HG02623 (cell line): ENCODE results near the gene WNT5A.

Source experiments
- ATAC-seq: cut with Tn5 transposase; IDR thresholded peaks from one replicate; pipeline ENCODE4 v1.9.1; 2021; ENCODE audit warnings: moderate library complexity; ENCODE audit not compliant: unreplicated experiment

The WNT5A gene

DNA sequence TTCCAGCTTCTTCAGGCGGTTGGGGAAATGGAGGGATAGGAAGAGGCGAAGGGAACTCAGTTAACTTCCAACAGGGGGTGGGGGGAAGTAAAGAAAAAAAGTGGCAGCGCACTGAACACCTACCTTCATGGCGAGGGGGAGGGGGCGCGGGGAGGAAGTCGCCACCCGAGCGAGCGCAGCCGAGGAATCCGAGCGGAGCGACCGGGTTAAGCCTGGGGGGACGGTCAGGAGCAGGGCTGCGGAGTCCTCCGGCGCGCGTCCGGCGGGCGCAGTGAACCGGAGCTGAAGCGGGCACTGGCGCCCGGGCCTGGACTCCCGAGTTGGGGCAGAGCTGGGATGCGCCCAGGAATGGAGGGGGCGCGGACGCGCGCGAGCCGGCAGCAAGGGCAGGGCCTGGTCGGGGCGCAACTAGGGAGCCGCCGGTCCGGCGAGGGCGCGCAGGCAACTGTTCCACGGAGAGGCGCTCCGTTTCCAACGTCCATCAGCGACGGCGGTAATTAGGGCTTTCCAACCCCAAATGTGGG is at the start of gene WNT5A:
TSS of gene WNT5A (minus strand) at position 450 of the 524 bp plus-strand sequence. CDS start at position 129, 321 bp downstream.
- ATAC-seq = no peak

DNA sequence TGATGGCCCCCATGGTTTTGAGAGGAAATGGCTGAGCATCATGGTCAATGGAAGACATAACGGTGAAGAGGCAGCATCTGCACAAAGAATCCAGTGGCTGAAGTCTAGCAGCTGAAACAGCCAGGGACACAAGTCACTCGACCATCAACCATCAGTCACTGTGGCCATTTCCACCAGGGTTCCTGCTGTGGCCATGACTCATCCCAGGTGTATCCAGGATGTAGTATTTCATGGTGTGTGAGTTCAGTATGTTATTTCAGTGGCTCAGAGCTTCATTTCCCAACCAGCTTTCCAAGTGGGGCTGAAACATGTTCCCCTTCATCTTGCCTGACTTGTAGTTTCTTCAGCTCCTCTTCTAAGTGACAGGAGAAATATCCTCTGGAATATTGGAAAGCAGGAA is 47.8 kb upstream of the WNT5A start:
- ATAC-seq = no peak

DNA sequence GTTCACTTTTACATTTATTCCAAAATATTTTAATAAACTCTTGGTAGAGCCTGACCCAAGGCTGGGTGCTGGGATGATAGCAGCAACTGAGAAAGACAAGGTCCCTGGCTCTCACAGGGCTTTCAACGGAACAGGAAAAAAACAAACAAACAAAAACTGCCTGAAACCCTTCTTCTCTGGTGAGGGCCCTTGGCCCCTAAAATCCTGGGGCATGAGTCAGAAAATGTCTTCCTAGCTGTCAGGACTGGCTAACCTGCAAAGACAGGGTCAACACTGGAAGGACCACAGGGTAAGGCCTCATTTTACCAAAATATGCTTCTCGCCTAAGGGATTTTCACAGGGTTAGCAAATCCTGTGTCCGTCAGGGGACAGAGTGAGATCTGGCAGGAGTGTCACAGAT is 45.7 kb upstream of the WNT5A start:
- ATAC-seq = no peak

DNA sequence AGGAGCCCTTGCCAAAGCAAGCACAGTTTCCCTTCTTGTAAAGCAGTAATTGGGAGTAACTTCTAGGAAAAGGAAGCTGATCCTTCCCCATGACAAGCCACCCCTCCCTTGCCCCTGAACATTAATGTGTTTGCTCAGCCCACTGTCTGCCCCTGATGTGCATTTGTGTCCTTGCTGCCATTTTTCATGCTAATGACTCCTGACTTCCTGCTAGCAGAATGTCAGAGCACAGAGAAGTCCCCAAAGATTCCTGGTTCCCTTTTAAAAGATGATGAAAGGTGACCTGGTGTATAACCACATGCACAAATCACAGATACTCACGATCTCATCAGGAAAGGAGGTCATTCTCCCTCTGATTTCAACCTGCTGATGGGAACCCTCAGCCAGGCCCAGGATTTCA is 44.2 kb upstream of the WNT5A start:
- no peak for ATAC-seq

DNA sequence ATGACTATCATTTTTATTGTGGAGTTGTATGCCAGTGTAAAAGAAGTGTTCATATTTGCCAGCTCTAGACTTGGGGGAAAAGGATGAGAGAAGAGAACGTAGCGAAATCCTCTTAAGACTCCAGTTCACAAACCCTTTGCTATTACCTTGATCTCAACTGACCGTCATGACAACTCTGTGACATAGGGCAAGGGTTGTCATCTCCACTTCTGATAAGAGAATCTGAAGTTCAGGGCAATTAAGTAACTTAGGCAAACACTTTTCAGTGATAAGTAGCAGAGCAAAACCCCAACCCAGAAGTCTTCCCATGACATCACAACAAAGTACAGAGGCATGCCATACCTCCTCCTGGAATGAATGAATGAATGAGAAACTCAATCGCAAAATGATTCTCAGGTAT is 40.3 kb upstream of the WNT5A start:
- no peak for ATAC-seq

DNA sequence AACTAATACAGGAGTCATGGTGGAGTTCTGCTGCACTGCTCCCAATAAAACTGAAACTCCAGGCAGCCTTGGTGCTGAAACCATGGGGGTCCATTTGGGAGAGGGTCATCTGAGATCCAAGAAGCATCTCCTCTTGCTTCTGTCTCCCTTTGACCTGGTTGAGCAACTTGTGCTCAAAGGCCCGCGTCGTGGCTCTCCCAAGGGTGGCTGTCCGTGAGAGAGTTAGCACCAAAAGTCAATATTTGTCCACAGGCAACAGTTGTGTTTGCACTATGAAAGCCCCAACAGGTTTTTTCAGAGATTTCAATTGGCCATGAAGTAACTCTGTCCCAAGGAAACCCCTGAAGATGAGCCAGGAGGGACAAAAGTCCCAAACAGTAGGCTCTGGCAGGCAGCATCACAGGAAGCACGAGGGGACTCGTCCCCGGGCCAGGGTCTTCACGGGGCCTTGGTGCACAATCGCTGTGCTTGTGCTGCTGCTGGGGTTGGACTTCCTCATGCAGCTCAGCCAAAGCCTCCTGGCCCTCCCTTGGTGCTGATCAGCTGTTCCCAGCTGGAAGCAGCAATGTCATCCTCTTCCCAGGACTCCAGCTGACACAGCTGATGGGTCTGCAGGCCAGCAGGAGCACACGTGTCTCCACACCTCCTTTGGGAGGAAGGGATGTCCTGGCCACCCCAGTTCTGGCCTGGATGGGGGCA is 39.4 kb upstream of the WNT5A start:
- ATAC-seq = no peak

DNA sequence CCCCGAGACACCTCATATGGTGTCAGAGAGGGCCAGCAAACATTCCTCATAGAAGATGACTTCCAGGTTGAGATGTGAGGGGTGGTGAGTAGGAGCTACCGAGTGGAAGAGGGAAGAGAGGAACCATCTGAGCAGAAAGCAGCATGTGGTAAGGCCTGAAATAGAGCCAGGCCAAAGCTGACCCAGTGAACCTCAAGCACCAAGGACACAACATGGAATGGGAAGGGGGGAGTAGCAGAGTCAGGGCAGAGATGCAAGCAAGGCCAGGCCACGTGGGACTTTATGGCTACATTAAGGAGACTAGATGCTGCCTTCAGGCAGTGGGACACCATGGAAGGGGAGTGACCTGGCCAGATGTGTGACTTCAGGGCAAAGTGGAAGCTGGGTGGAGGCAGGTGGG is 38.3 kb upstream of the WNT5A start:
- no peak for ATAC-seq

DNA sequence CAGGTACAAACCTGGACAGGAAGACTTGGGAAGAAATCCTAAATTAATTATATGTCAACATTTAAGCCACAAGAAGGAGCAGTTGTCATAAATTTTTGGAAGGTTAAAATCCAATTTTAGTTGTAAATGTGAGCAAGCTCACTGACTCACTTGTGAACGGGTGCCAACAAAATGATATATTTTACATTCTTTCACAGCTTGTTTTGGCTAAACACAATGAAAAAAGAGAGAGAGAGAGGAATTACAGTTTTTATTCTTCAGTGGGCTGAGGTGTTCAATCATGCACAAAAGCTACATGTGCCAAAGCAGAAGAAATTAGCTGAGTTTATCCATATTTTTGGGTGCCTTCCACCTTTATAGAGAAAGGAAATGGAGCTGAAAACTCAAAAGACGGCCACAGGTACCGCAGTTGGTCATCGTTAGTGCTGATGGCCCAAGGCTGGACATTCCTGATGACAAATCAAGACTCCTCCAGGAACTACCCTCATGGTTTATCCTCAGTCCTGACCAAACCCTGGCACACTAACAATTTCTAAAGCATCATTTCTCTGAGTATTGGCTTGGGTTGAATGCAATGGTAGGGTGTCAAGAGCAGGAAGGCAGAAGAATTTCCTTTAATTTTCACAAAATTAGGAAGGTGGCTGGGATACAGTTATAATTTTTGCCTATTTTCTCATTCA is 37.6 kb upstream of the WNT5A start:
- ATAC-seq = no peak

DNA sequence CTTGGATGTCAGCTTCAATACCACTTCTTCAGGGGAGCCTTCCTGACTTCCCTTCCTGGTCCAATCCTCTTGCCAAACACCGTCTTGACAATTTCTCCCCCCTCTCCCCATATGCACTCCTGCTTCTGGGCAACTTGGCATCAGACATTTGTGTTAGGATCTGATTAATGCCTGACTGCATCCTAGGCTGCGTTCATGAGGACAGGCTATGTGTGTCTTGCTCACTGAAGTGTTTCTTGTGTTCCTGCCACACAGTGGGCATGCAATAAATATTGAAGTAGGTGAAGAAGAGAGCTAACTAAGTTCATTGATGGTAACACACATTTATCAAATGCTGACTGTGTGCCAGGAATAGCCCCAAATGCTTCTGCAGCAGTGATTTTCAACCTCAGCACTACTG is 36.4 kb upstream of the WNT5A start:
- no peak for ATAC-seq

DNA sequence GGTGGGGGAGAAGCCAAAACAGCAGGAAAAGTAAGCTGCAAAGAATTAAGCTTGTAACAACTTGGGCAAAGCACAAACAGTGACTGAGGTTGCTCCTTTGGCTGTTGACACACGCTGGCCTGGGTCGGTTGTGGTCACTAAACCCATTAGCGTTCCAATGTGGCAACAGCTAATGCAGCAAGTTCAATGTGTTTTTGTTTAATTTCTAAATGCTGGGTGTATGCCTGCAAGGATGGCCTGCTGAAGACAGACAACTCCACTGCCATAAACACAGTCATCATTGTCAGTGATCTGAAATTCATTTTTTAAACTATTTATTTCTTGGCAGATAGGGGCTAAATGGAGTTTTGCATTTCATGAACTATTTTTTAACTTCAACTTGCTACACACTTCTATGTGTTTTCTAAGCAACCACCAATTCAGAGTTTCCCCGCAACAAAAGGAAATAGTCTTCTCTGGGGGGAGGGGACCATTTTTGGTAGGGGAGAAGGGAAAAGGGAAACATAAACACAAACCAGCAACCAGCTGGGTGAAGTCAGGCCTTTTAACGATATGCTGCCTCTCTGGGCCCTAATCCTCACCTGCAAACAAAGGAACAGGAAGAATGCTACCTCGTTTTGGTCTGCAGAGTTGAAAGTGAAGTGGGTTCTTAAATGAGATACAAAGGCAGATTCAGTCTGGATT is 34.8 kb upstream of the WNT5A start:
- ATAC-seq = no peak

DNA sequence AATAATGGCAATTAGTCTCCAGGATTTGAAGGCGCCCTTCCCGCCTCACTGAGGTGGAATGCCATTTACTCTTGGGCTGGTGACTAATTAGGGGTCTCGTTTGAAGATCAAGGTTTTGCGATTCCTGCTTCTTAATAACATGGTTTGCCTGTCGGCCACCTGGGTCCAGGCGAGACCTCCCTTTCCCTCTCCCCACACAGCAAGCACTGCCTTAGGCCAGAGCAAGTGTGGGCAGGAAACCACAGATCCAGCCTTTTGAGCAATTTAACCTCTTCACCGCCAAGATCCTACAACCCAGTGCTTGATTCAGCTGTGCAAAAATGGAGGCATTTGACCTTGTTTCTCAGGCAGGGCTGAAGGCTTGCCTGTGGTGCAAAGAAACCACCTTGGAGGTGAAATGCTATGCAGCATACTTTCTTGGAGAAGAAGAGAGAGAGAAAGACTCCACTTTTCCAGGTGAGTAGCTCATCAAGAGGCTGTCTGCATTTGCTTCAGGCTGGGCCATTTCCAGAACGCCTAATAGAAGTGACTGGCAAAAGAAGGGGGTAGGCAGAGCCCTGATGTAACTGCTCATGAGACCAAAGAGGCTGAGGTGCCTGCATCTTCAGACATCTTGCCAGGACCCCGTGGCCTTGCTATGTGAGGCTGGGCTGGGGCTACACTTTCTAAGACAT is 34.1 kb upstream of the WNT5A start:
- ATAC-seq = no peak

DNA sequence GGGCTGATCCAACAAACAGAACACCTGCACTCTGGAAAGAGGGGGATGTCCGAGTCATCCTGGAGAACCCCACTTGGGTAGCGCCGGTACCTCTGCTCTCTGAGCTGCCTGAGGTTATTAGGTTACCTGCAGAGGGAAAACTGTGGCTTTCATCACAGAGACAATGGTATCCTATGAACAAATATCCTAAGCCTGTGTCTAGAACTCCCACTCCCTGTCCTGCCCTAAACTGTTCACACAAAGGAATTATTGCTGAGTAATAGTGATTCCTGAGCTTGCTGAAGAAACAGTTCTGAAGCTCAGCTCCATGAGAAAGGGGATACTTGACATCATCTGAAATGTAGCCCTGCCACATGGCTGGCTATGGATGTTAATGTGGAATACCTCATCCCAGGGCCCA is 31.9 kb upstream of the WNT5A start:
- no peak for ATAC-seq

DNA sequence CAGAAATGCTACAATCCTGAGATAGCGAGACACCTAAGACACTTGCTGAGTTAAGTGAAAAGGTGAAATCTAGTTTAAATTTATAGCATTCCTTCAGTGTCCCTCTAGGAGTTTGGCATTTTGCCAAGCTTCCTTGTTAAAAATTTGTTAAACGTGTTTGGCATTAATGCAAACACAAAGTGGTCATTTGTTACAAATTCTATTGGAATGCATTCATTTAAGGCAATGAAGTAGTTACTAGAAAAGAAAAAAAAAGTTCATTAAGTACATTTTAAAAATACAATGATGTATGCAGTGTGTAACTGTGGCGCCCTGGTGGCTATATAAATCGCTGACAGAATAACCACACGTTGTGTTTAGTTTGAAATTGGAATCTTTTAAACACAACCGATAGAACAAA is 31.3 kb upstream of the WNT5A start:
- no peak for ATAC-seq

DNA sequence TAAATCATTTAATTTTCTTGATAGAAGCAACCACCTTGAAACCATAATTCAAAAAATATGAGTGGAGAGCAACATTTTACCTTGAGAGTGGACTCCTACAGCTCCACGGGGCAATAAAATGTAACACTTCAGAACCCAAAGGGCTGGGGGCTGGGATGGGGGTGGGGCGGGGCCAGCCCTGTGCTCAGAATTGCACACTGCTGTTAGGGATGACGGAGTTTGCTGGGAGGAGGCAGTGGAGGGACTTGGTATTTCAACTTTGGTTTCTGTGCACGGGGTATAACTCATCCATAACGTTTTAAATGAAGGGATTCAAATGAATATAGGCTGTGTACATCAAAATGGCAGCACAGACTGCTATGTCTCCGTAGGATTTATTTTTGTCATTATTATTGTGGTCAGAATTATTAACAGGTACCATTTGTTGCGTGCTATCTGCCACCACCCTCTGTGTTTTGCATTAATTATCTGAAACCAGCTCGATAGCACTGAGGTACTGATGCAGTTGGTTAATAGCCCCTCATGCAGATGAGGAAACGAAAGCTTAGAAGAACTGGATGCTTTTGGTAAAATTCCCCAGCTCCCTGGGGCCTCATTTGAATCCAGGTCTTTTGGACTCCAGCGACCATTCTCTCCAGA is 29.4 kb upstream of the WNT5A start:
- ATAC-seq = no peak

DNA sequence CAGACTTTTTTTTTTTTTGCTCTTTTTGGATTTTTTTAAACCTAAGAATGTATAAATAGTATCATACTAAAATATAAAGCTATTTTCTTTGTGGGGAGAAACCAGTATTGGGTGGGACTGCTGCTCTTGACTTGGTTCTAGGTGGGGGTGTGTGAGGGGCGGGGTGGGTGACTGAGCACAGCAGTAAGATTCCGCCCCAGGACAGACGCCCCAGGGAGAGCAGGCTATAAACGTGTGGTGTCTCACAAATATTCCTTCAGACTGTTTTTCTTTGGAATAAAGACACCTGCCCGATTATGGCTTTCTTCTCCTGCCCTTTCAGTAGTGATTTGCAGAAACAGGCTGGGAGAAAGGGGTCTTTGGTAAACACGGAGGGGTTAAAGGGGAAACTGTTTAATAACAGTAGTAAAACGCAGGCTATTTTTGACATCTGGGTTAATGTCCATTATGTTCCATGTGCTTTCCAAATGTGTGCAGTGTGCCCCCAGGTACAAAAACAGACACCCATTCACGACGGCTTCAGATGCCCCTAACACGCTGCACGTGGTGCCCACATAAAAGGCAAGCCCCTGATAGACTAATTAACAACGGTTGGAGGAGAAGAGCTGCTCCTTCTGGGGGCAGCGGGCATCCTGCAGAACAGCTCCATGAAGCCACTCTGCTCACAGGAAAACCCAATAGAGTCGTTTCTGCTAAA is 28.6 kb upstream of the WNT5A start:
- no peak for ATAC-seq

DNA sequence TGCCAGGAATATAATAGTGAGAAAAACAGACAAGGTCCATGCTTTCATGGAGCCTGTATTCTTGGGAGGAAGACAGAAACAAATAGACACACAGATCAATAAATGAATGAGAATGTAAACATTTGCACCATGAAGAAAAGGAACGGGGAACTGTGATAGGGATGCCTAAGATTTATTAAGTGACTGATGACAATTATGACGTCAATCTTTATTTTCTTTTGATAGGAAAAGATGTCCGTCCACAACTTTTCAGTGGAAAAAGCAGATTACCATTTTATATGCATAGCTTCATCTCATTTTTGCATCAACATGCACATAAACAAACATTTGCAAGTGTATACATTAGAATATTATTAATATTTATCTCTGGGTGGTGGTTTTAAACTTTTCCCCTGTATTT is 27.9 kb upstream of the WNT5A start:
- no peak for ATAC-seq

DNA sequence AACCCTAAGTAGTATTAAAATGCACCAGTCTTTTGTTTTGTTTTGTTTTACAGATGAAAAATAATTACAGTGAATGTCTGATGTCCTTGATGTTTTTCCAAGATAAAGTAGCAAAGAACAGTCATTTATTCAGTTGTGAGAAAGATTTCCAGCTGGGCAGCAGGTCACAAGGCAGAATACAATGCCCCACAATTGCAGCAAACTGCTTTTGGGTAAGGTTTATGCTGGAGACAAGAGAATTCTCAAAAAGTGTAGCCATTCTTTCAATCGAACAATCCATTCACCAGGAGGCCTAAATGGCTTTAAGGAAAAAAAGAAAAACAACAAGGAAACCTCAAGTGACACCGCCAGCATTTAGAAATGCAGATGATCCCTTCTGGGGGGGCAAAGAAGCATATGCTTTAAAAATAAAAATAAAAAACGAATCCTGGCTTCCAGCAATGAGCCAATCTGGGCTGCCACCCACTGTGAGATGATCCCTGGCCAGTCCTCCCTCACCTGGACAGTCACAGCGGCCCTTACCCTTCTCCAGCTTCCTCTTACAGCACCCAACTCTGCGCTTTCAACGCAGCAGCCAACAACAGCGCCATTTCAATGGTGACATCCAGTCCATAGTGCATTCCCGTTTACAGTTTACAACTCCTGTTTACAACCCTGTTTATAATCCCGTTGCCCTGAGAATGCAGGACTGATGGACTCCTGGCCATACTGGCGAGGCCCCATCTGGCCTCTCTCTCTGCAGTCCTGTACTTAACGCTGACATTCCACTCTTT is 25.7 kb upstream of the WNT5A start:
- ATAC-seq = no peak

DNA sequence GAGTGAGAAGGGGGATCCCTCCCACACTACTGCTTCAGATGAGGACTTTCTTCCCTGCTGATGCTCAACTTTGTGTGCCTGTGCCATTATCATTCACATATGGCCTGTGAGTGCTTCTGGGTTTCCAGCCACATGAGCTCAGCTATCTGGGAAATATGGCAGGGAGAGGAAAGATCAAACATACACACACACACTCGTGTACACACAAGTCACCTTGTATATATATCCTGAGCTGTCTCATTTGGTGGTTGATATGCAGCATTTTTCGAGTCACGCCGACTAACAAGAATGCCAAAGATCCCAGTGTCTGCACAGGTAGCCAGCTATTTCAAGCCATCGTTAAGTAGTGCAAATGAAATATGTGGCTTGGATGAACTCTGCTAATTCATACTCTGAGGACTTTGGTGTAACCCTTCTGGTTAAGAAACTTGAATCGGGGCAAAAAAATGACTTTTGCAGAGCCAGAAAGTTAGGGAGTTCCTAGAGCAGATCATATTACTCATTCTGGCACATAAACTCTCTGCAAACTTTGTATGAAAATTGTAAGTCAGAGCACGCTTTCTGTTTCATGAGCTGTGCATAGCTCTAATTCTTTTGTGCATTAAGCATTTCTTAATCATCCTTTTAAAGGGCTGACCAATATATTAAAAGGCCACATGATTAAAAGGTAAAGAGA is 24.9 kb upstream of the WNT5A start:
- no peak for ATAC-seq

DNA sequence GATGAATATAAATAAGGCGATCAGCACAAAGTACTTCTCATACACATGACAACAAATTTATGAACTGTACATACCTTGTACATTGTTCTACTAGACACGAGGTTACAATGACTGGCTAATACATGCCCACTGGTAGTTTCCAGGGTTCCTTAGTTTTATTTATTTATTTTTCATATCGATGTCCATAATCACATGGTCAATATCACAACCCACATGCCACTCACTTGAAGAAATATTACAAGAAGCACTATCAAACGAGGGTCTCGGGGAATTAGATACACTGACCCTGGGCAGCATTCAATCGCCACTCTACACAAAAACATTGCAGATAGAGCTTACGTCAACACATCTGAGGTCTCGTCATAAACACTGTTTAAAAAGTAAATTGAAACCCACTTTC is 21.2 kb upstream of the WNT5A start:
- no peak for ATAC-seq
